ENCODE results near the gene IRAK1BP1.

Gene IRAK1BP1

GRCh38 chr6:78936515-78936914 lies 69.2 kb downstream of the IRAK1BP1 start:
- TF ChIP-seq CTCF (IDR thresholded peaks at IDR 0.05; ENCODE audit: insufficient read depth, low read depth, low read length, missing control alignments) = no peak
- no peak for DNase-seq (ENCODE audit: low read depth)

GRCh38 chr6:78942446-78942845 lies 75.1 kb downstream of the IRAK1BP1 start:
- no peak for TF ChIP-seq CTCF (IDR thresholded peaks at IDR 0.05; ENCODE audit: insufficient read depth, low read depth, low read length, missing control alignments)
- peak; percentile 49 for DNase-seq (ENCODE audit: low read depth)
- no peak overlapping the region for H3K4me3 ChIP-seq (ENCODE audit: low read length)

More at GRCh38 chr6:78936515-78936914, 69.2 kb downstream of the IRAK1BP1 start:
- no peak overlapping the region for H3K4me3 ChIP-seq (ENCODE audit: low read length)

GRCh38 chr6:78947529-78947928 lies 80.2 kb downstream of the IRAK1BP1 start:
- DNase-seq (ENCODE audit: low read depth) = no peak
- TF ChIP-seq CTCF (IDR thresholded peaks at IDR 0.05; ENCODE audit: insufficient read depth, low read depth, low read length, missing control alignments) = no peak
- no peak overlapping the region for H3K4me3 ChIP-seq (ENCODE audit: low read length)

GRCh38 chr6:78947962-78948361 lies 80.6 kb downstream of the IRAK1BP1 start:
- H3K4me3 ChIP-seq (ENCODE audit: low read length) = no peak overlapping the region
- no peak for TF ChIP-seq CTCF (IDR thresholded peaks at IDR 0.05; ENCODE audit: insufficient read depth, low read depth, low read length, missing control alignments)
- DNase-seq (ENCODE audit: low read depth) = peak; percentile 19

- no peak overlapping the region for H3K4me3 ChIP-seq (ENCODE audit: low read length)
- DNase-seq (ENCODE audit: low read depth) = no peak
- TF ChIP-seq CTCF (IDR thresholded peaks at IDR 0.05; ENCODE audit: insufficient read depth, low read depth, low read length, missing control alignments) = no peak
Measured at GRCh38 chr6:78948785-78949184, 81.4 kb downstream of the IRAK1BP1 start.

- H3K4me3 ChIP-seq (ENCODE audit: low read length) = no peak overlapping the region
- TF ChIP-seq CTCF (IDR thresholded peaks at IDR 0.05; ENCODE audit: insufficient read depth, low read depth, low read length, missing control alignments) = no peak
- DNase-seq (ENCODE audit: low read depth) = no peak
Measured at GRCh38 chr6:78952362-78952761, 85.0 kb downstream of the IRAK1BP1 start.

Measured in epithelial cell of esophagus (primary cell).